Epithelial cell of esophagus (primary cell): Measurements from ENCODE around the gene NABP2.

Source experiments
- DNase-seq: peaks from one replicate; pipeline ENCODE4 v3.0.0; 2010; ENCODE audit warnings: low read depth
- H3K4me3 ChIP-seq: 2 replicates; pipeline ENCODE4 v1.5.1; 2011; ENCODE audit warnings: mild to moderate bottlenecking, low read length, control low read depth
- CTCF ChIP-seq: IDR thresholded peaks from 2 replicates; pipeline ENCODE4 v1.5.1; 2011; ENCODE audit warnings: low read depth, mild to moderate bottlenecking, low read length, control low read depth, inconsistent platforms; ENCODE audit not compliant: insufficient read depth; ENCODE audit errors: missing control alignments

NABP2 gene

GRCh38 chr12:56257071-56257470, 32.9 kb downstream of the NABP2 start:
- no peak for TF ChIP-seq CTCF
- peak overlapping the region; percentile 76 for H3K4me3 ChIP-seq
- no peak for DNase-seq

DNA sequence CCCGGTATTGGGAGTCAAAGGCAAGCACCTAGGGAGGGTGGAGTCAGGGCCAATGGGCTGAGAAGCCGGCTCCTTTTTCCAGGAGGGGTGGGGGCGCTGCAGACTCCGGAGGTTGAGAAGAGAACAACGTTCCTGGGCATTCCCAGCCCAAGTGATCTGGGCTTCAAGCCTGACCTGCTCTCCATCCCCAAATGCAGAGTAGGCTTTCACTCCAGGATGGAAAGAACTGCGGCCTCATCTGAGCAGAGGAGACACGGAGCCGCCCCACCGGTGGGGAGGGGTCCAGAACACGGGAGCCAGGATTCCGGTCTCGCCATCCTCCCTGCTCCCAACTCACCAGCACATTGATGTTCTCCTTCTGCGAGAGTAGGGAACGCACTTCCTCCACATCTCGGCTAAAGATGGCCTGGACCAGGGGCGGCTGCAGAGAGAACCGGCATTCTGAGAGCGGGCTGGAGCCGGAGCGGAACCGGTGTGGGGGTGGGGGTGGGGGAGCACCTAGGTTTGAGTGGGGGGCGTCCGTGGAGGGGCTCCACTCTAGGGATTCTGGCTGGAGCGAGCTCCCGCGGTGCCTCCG, 33.4 kb downstream of the NABP2 start:
- no peak for TF ChIP-seq CTCF
- DNase-seq, result peak; percentile 52
- H3K4me3 ChIP-seq, result peak overlapping the region; percentile 76

- peak; percentile 76 for DNase-seq
- H3K4me3 ChIP-seq, result peak within 1 kb of the TSS; percentile 76
- TF ChIP-seq CTCF, result no peak
Measured at GRCh38 chr12:56258068-56258819, 34.1 kb downstream of the NABP2 start, which contains the start of gene ANKRD52. ANKRD52 (minus strand) TSS chr12:56258384; CDS start chr12:56258269, 115 bp downstream.

- H3K4me3 ChIP-seq, result peak overlapping the region; percentile 56
- no peak for TF ChIP-seq CTCF
- no peak for DNase-seq
Measured at GRCh38 chr12:56258820-56259183, 34.7 kb downstream of the NABP2 start.

GRCh38 chr12:56260380-56260779, 36.2 kb downstream of the NABP2 start:
- H3K4me3 ChIP-seq, result no peak overlapping the region
- TF ChIP-seq CTCF, result no peak
- no peak for DNase-seq

DNA sequence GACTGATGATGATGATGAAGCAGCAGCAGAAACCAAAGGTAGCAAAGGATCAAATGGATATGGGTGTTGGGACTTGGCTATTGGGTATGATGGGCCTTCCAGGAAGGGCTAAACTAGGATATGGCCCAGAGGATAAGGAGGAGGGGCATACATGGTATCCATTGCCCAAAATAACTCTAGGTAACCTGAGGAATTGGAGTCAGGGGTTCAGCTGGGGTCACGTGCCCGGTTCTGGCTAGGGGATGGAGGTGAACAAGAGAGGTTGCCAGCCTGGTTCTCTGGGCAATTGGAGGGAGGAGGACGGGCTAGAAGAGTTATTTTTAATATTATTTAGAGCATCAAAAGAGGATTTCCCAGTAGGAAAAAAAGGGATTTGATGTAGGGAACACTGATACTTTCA, 36.8 kb downstream of the NABP2 start:
- no peak overlapping the region for H3K4me3 ChIP-seq
- no peak for DNase-seq
- TF ChIP-seq CTCF, result no peak
